ENCODE measurements around the gene ZC3H4.

GRCh38 chr19:47158367-47158791 is 44.8 kb upstream of the ZC3H4 start:
- TF ChIP-seq CTCF (IDR thresholded peaks at IDR 0.05) (no peak), POLR2A (IDR thresholded peaks at IDR 0.05) (no peak)
